Mesenchymal stem cell (in vitro differentiated cells and primary cell): ENCODE data around the gene SRPK3. TPM values are rescaled to one million over a fixed set of nuclear protein-coding genes. Genes with fewer than 3 reads are reported as not detected.

ENCODE experiments used
- DNase-seq: peaks from one replicate; pipeline ENCODE4 v3.0.0-alpha.2; 2013
- H2AFZ ChIP-seq: one replicate; pipeline ENCODE4 v1.6.1; 2013; ENCODE audit warnings: low read depth, mild to moderate bottlenecking, control low read depth, inconsistent platforms, low read length, moderate library complexity
- H2AK5ac ChIP-seq: 2 replicates; pipeline ENCODE4 v1.6.1; 2013; ENCODE audit warnings: low read length, moderate library complexity, mild to moderate bottlenecking, inconsistent platforms; ENCODE audit not compliant: severe bottlenecking
- H2BK120ac ChIP-seq: one replicate; pipeline ENCODE4 v1.6.1; 2013; ENCODE audit warnings: low read depth, mild to moderate bottlenecking, inconsistent platforms, low read length, moderate library complexity
- H2BK12ac ChIP-seq, 2 experiments: one replicate each; pipeline ENCODE4 v1.6.1; 2013; ENCODE audit warnings: inconsistent platforms in 2 of 2, low read length in 2 of 2, mild to moderate bottlenecking in 2 of 2, moderate library complexity in 2 of 2, control low read depth in 1 of 2
- H2BK15ac ChIP-seq: one replicate; pipeline ENCODE4 v1.6.1; 2013; ENCODE audit warnings: mild to moderate bottlenecking, low read depth, inconsistent platforms; ENCODE audit not compliant: poor library complexity, severe bottlenecking
- H2BK5ac ChIP-seq: 2 replicates; pipeline ENCODE4 v1.6.1; 2013; ENCODE audit warnings: low read depth, mild to moderate bottlenecking, low read length, control low read depth, inconsistent platforms; ENCODE audit not compliant: poor library complexity, severe bottlenecking
- H3K14ac ChIP-seq, 2 experiments: one replicate each; pipeline ENCODE4 v1.6.1; 2013; ENCODE audit warnings: inconsistent platforms in 2 of 2, low read length in 2 of 2, control low read depth in 1 of 2, mild to moderate bottlenecking in 1 of 2, moderate library complexity in 1 of 2
- H3K18ac ChIP-seq, 2 experiments: one replicate each; pipeline ENCODE4 v1.6.1; 2013; ENCODE audit warnings: inconsistent platforms in 2 of 2, low read length in 2 of 2, control low read depth in 1 of 2, low read depth in 1 of 2, mild to moderate bottlenecking in 1 of 2
- H3K23ac ChIP-seq, 2 experiments: one replicate each; pipeline ENCODE4 v1.6.1; 2013; ENCODE audit warnings: inconsistent platforms in 2 of 2, low read length in 2 of 2, mild to moderate bottlenecking in 2 of 2, moderate library complexity in 2 of 2, control low read depth in 1 of 2
- H3K27ac ChIP-seq: 2 replicates; pipeline ENCODE4 v1.5.1; 2013; ENCODE audit warnings: mild to moderate bottlenecking, moderate library complexity, low read length, control low read depth, inconsistent platforms; ENCODE audit not compliant: poor library complexity, severe bottlenecking
- H3K27me3 ChIP-seq, 2 experiments: 2 replicates each; pipeline versions ENCODE4 v1.6.1 to v1.7.0; 2013; ENCODE audit warnings: low read length in 2 of 2, mild to moderate bottlenecking in 2 of 2, moderate library complexity in 2 of 2, control low read depth in 1 of 2, inconsistent platforms in 1 of 2; ENCODE audit not compliant: control insufficient read depth in 1 of 2, insufficient read depth in 1 of 2
- H3K36me3 ChIP-seq, 2 experiments: 2 replicates each; pipeline versions ENCODE4 v1.6.1 to v1.7.0; 2013; ENCODE audit warnings: low read length in 2 of 2, control low read depth in 1 of 2, inconsistent platforms in 1 of 2, low read depth in 1 of 2, mild to moderate bottlenecking in 1 of 2; ENCODE audit not compliant: insufficient read depth in 2 of 2, control insufficient read depth in 1 of 2
- H3K4ac ChIP-seq, 2 experiments: one replicate each; pipeline ENCODE4 v1.6.1; 2013; ENCODE audit warnings: inconsistent platforms in 2 of 2, low read length in 2 of 2, mild to moderate bottlenecking in 2 of 2, moderate library complexity in 2 of 2, control low read depth in 1 of 2, low read depth in 1 of 2
- H3K4me1 ChIP-seq: 2 replicates; pipeline ENCODE4 v1.6.1; 2013; ENCODE audit warnings: low read depth, low read length, control low read depth; ENCODE audit not compliant: control insufficient read depth, insufficient read depth
- H3K4me2 ChIP-seq: 2 replicates; pipeline ENCODE4 v1.6.1; 2013; ENCODE audit warnings: low read length, mild to moderate bottlenecking, inconsistent platforms; ENCODE audit not compliant: poor library complexity, severe bottlenecking
- H3K4me3 ChIP-seq, 2 experiments: 2 replicates each; pipeline versions ENCODE4 v1.5.1 to v1.7.0; 2013; ENCODE audit warnings: low read length in 2 of 2, mild to moderate bottlenecking in 2 of 2, control low read depth in 1 of 2, low read depth in 1 of 2; ENCODE audit not compliant: insufficient read depth in 1 of 2
- H3K79me1 ChIP-seq: replicated peaks from 2 replicates; pipeline ENCODE4 v1.6.1; 2013; ENCODE audit warnings: mild to moderate bottlenecking, control low read depth, low read length, inconsistent platforms; ENCODE audit not compliant: poor library complexity, severe bottlenecking
- H3K9ac ChIP-seq: 2 replicates; pipeline ENCODE4 v1.7.0; 2013; ENCODE audit warnings: mild to moderate bottlenecking, low read length, moderate library complexity
- H3K9me3 ChIP-seq: 2 replicates; pipeline ENCODE4 v1.7.0; 2013; ENCODE audit warnings: mild to moderate bottlenecking, low read length; ENCODE audit not compliant: control insufficient read depth
- H4K8ac ChIP-seq: one replicate; pipeline ENCODE4 v1.6.1; 2013; ENCODE audit warnings: inconsistent platforms, mild to moderate bottlenecking, low read length, moderate library complexity
- H4K91ac ChIP-seq: one replicate; pipeline ENCODE4 v1.6.1; 2013; ENCODE audit warnings: mild to moderate bottlenecking, low read length, inconsistent platforms
- WGBS: methylation state at CpG from one replicate; pipeline ENCODE4 v1.1.7; 2013; ENCODE audit warnings: mixed read lengths; 5-methylcytosine and 5-hydroxymethylcytosine counted together
- polyA plus RNA-seq, 2 experiments: library from polyadenylated mRNA; stranded (reverse); fragments of 200-250 nt; gene quantifications; one replicate each; pipeline ENCODE4 v1.2.3, GENCODE V29; 2013

The SRPK3 gene, protein sequence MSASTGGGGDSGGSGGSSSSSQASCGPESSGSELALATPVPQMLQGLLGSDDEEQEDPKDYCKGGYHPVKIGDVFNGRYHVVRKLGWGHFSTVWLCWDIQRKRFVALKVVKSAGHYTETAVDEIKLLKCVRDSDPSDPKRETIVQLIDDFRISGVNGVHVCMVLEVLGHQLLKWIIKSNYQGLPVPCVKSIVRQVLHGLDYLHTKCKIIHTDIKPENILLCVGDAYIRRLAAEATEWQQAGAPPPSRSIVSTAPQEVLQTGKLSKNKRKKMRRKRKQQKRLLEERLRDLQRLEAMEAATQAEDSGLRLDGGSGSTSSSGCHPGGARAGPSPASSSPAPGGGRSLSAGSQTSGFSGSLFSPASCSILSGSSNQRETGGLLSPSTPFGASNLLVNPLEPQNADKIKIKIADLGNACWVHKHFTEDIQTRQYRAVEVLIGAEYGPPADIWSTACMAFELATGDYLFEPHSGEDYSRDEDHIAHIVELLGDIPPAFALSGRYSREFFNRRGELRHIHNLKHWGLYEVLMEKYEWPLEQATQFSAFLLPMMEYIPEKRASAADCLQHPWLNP
- polyA plus RNA-seq (2013, experiment 1 of 2): 0.03 TPM
- polyA plus RNA-seq (2013, experiment 2 of 2): 0.03 TPM

DNA sequence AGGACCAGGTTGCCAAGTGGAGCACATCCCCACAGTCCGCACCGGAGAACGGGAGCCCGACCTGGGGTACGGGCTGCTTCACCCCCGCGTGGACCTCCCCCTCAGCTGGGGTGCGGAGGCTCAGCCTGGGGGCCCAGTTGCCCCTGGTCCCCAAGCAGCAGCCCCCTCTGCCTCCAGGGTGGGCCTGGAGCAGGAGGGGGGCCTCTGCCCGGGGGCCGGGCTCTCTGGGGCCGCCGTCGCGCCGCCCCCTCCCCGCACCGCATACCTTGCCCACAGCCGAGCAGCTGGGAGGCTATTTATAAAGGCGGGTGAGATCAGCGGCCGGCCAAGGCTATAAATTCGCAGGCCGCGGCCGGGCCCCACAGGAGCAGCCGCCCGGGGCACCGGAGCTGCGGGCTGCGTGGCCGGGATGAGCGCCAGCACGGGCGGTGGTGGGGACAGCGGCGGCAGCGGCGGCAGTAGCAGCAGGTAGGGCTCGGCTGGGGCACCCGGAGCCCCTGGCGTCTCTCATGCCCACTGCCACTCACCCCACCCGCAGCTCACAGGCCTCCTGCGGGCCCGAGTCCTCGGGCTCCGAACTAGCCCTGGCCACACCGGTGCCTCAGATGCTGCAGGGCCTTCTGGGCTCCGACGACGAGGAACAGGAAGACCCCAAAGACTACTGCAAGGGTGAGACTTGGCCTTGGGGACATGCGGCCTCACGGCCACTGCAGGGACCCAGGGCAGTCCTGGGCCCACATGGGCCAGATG, at the start of gene SRPK3:
SRPK3 (plus strand) TSS at position 364 of the 750 bp plus-strand sequence; CDS start at position 410, 46 bp downstream.
- peaks cover 6 to 60% of the 10 kb centered on the region in 2 experiments for H3K36me3 ChIP-seq
- no peak within 1 kb of the TSS for H3K4ac ChIP-seq
- H4K91ac ChIP-seq: peak within 1 kb of the TSS; percentile 27
- H2BK120ac ChIP-seq: no peak within 1 kb of the TSS
- no peak for DNase-seq
- H3K14ac ChIP-seq: no peak within 1 kb of the TSS
- no peaks in the 10 kb centered on the region for H3K4me1 ChIP-seq
- H2AFZ ChIP-seq: no peak within 1 kb of the TSS
- H2AK5ac ChIP-seq: no peak within 1 kb of the TSS
- WGBS: 92% methylated on average over 34 of the region's 52 CpGs
- no peak within 1 kb of the TSS for H3K23ac ChIP-seq
- H3K4me2 ChIP-seq: no peak within 1 kb of the TSS
- no peak within 1 kb of the TSS for H2BK12ac ChIP-seq
- no peak within 1 kb of the TSS for H2BK15ac ChIP-seq
- no peak within 1 kb of the TSS for H3K27ac ChIP-seq
- no peaks in the 10 kb centered on the region for H3K79me1 ChIP-seq
- H3K9me3 ChIP-seq: no peaks in the 10 kb centered on the region
- no peak within 1 kb of the TSS for H3K4me3 ChIP-seq
- H3K27me3 ChIP-seq: peaks cover 0 to 5% of the 10 kb centered on the region in 2 experiments
- H3K18ac ChIP-seq: no peak within 1 kb of the TSS
- no peak within 1 kb of the TSS for H2BK5ac ChIP-seq
- H3K9ac ChIP-seq: no peak within 1 kb of the TSS
- H4K8ac ChIP-seq: no peak within 1 kb of the TSS

DNA sequence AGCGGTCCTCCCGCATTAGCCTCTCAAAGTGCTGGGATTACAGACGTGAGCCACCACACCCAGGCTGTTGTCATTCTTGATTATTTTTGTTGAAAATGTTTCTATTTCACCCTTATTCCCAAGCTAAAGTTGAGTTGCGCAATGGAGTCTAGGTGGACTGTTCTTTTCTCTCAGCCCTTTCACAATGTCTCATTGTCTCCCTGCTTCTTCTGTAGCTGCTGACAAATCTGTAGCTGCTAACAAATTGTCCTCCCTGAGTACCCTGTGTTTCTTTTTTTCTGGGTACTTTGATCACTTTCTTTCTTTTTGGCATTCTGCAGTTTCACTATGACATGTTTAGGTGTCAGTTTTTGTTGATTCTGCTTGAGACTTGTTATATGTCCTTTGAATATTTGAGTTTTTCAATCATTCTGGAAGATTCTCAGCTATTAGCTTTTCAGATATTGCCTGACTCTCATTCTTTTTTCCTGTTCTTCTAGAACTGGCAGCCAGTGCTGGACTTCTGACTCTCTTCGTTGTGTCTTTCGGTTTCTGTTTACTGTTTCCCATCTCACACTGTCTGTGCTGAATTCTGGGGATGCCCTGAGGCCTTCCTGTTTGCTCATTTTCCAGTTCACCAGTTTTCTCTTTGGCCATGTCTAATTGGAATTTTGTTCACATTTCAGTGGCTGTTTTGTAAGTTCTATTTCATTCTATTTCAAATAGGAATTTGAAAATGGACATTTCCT, 49.6 kb upstream of the SRPK3 start:
- no peak overlapping the region for H3K23ac ChIP-seq
- no peak overlapping the region for H4K91ac ChIP-seq
- no peak overlapping the region for H3K14ac ChIP-seq
- no peak overlapping the region for H4K8ac ChIP-seq
- H3K18ac ChIP-seq: no peak overlapping the region
- peaks cover 4% of the 10 kb centered on the region for H3K79me1 ChIP-seq
- peaks cover 10 to 22% of the 10 kb centered on the region in 2 experiments for H3K36me3 ChIP-seq
- H3K4me3 ChIP-seq: no peak overlapping the region
- H3K4me1 ChIP-seq: peaks cover 22% of the 10 kb centered on the region
- no peaks in the 10 kb centered on the region for H3K27me3 ChIP-seq
- no peak overlapping the region for H2BK12ac ChIP-seq
- H2BK120ac ChIP-seq: no peak overlapping the region
- H3K9me3 ChIP-seq: peaks cover 25% of the 10 kb centered on the region
- H2AK5ac ChIP-seq: no peak overlapping the region
- H3K4me2 ChIP-seq: no peak overlapping the region
- no peak for DNase-seq
- H3K4ac ChIP-seq: no peak overlapping the region
- 100% methylated on average over 3 of the region's 6 CpGs for WGBS
- H2BK5ac ChIP-seq: no peak overlapping the region
- no peak overlapping the region for H3K27ac ChIP-seq
- no peak overlapping the region for H2BK15ac ChIP-seq
- H2AFZ ChIP-seq: no peak overlapping the region
- no peak overlapping the region for H3K9ac ChIP-seq

DNA sequence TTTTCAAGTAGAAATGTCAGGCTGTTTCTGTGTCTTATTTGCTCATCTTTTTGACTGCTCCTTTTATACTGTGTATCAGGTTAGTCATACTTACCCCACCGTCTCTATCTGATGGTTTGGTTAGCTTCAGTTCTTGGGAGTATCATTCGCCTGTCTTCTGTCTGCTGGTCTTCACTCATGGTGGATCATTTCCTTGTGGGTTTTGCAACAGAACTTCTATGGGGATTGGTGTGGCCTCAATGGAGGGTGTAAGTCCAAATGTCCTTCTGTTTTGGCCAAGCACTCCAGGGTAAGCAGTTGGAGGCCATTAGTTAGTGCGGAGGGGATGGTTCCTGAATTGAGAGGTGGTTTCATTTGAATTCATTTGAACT, 49.0 kb upstream of the SRPK3 start:
- Histone ChIP-seq H3K4me2 (no peak overlapping the region), H2AK5ac (no peak overlapping the region), H3K4me3 (no peak overlapping the region), H3K27me3 (no peaks in the 10 kb centered on the region), H2AFZ (no peak overlapping the region), H2BK120ac (no peak overlapping the region), H3K27ac (no peak overlapping the region), H3K14ac (no peak overlapping the region), H3K36me3 (peaks cover 10 to 27% of the 10 kb centered on the region in 2 experiments), H3K18ac (no peak overlapping the region), H4K91ac (no peak overlapping the region), H4K8ac (no peak overlapping the region), H2BK5ac (no peak overlapping the region), H2BK12ac (no peak overlapping the region), H3K9ac (no peak overlapping the region), H3K9me3 (peaks cover 25% of the 10 kb centered on the region), H3K79me1 (peaks cover 4% of the 10 kb centered on the region), H3K4me1 (peaks cover 16% of the 10 kb centered on the region), H3K4ac (no peak overlapping the region), H2BK15ac (no peak overlapping the region), H3K23ac (no peak overlapping the region)
- DNase-seq: no peak
- WGBS: 91% methylated on average over 2 of the region's 3 CpGs
